Skeletal muscle cell (primary cell): ENCODE measurements around the gene GRB2.
"Not testable (repeated sequence)": the region's sequence is repeated elsewhere in the genome, so short reads cannot be mapped to it uniquely, and the experiment has no call there.

Source experiments
- DNase-seq: peaks from one replicate; pipeline ENCODE4 v3.0.0-alpha.2; 2010; ENCODE audit warnings: low read depth
- H3K4me3 ChIP-seq: 2 replicates; pipeline ENCODE4 v1.5.1; 2011; ENCODE audit warnings: low read depth, mild to moderate bottlenecking, control low read depth, low read length, moderate library complexity

The GRB2 gene

GRCh38 chr17:75393523-75394331, 11.8 kb downstream of the GRB2 start:
- peak overlapping the region; percentile 78 for H3K4me3 ChIP-seq
- DNase-seq: peak; percentile 97

- no peak for DNase-seq
- H3K4me3 ChIP-seq: peak overlapping the region; percentile 78
Observed at GRCh38 chr17:75392559-75392958, 12.9 kb downstream of the GRB2 start.

- no peak for DNase-seq
- no peak overlapping the region for H3K4me3 ChIP-seq
Observed at GRCh38 chr17:75390982-75391381, 14.5 kb downstream of the GRB2 start.

- DNase-seq: no peak
- H3K4me3 ChIP-seq: no peak overlapping the region
Observed at GRCh38 chr17:75388476-75389030, 16.9 kb downstream of the GRB2 start.

- no peak overlapping the region for H3K4me3 ChIP-seq
- no peak for DNase-seq
Observed at GRCh38 chr17:75387771-75388170, 17.7 kb downstream of the GRB2 start.

GRCh38 chr17:75386430-75386829, 19.0 kb downstream of the GRB2 start:
- DNase-seq: no peak
- no peak overlapping the region for H3K4me3 ChIP-seq

GRCh38 chr17:75384751-75385150, 20.7 kb downstream of the GRB2 start:
- no peak for DNase-seq
- no peak overlapping the region for H3K4me3 ChIP-seq

GRCh38 chr17:75383842-75384195, 21.7 kb downstream of the GRB2 start:
- H3K4me3 ChIP-seq: no peak overlapping the region

GRCh38 chr17:75380750-75381149, 24.7 kb downstream of the GRB2 start:
- no peak overlapping the region for H3K4me3 ChIP-seq

More at GRCh38 chr17:75383842-75384195, 21.7 kb downstream of the GRB2 start:
- no peak for DNase-seq

GRCh38 chr17:75380315-75380714, 25.2 kb downstream of the GRB2 start:
- H3K4me3 ChIP-seq: no peak overlapping the region

More at GRCh38 chr17:75380750-75381149, 24.7 kb downstream of the GRB2 start:
- DNase-seq: no peak

GRCh38 chr17:75379426-75379825, 26.1 kb downstream of the GRB2 start:
- H3K4me3 ChIP-seq, DNase-seq: not testable (repeated sequence)

More at GRCh38 chr17:75380315-75380714, 25.2 kb downstream of the GRB2 start:
- no peak for DNase-seq

GRCh38 chr17:75373280-75373679, 32.2 kb downstream of the GRB2 start:
- no peak overlapping the region for H3K4me3 ChIP-seq
- no peak for DNase-seq

GRCh38 chr17:75371981-75372380, 33.5 kb downstream of the GRB2 start:
- no peak for DNase-seq
- no peak overlapping the region for H3K4me3 ChIP-seq

GRCh38 chr17:75371339-75371738, 34.1 kb downstream of the GRB2 start:
- H3K4me3 ChIP-seq: no peak overlapping the region
- DNase-seq: no peak

- no peak for DNase-seq
- H3K4me3 ChIP-seq: no peak overlapping the region
Observed at GRCh38 chr17:75370286-75370915, 35.1 kb downstream of the GRB2 start.

GRCh38 chr17:75367838-75368789, 37.4 kb downstream of the GRB2 start:
- not testable (repeated sequence) for H3K4me3 ChIP-seq, DNase-seq

- DNase-seq: no peak
- no peak overlapping the region for H3K4me3 ChIP-seq
Observed at GRCh38 chr17:75367312-75367711, 38.2 kb downstream of the GRB2 start.

- H3K4me3 ChIP-seq: no peak overlapping the region
- no peak for DNase-seq
Observed at GRCh38 chr17:75366432-75366831, 39.0 kb downstream of the GRB2 start.

- H3K4me3 ChIP-seq: no peak overlapping the region
- no peak for DNase-seq
Observed at GRCh38 chr17:75365931-75366275, 39.6 kb downstream of the GRB2 start.
